H1 (cell line): Measurements from ENCODE around the gene HOXB5. TPM values are rescaled to one million over a fixed set of nuclear protein-coding genes. Genes with fewer than 3 reads are reported as not detected.

Experiments
- CTCF ChIA-PET: fragments of 300-600 bp; sonication (Branson Sonifier 250); formaldehyde crosslinking; loops from one replicate; lab custom pipeline; 2021; ENCODE audit not compliant: partially characterized antibody; lab: Charles Lee
- POLR2A ChIA-PET: fragments of 300-600 bp; sonication (Branson Sonifier 250); formaldehyde crosslinking; loops from one replicate; lab custom pipeline; 2021; ENCODE audit warnings: inconsistent platforms; ENCODE audit not compliant: partially characterized antibody; lab: Charles Lee
- DNase-seq, 2 experiments: peaks; one replicate each; pipeline versions ENCODE4 v3.0.0 to v3.0.0-alpha.2; 2010 to 2022; ENCODE audit warnings: low spot score in 2 of 2, low read depth in 1 of 2, mixed read lengths in 1 of 2
- FAIRE-seq: peaks from 2 replicates; lab custom pipeline; 2011; peaks lifted over from hg19 to GRCh38; lab: Jason Lieb, UNC
- H2AFZ ChIP-seq: 2 replicates; pipeline ENCODE4 v1.8.1; 2012; ENCODE audit warnings: low read length, inconsistent platforms
- H2AK5ac ChIP-seq: 2 replicates; pipeline ENCODE4 v1.6.1; 2013; ENCODE audit warnings: low read depth, low read length
- H2BK120ac ChIP-seq: replicated peaks from 2 replicates; pipeline ENCODE3; 2013; ENCODE audit warnings: low read depth, low read length, inconsistent platforms
- H2BK12ac ChIP-seq: 2 replicates; pipeline ENCODE4 v1.6.1; 2013; ENCODE audit warnings: low read depth, low read length
- H2BK15ac ChIP-seq: 2 replicates; pipeline ENCODE4 v1.6.1; 2013; ENCODE audit warnings: low read length
- H2BK20ac ChIP-seq: 2 replicates; pipeline ENCODE4 v1.6.1; 2013; ENCODE audit warnings: low read length
- H2BK5ac ChIP-seq: 2 replicates; pipeline ENCODE4 v1.6.1; 2013; ENCODE audit warnings: low read depth, low read length
- H3K14ac ChIP-seq: 2 replicates; pipeline ENCODE4 v1.6.1; 2013; ENCODE audit warnings: inconsistent platforms; ENCODE audit not compliant: insufficient read length
- H3K18ac ChIP-seq: 2 replicates; pipeline ENCODE4 v1.6.1; 2013; ENCODE audit warnings: low read length; ENCODE audit errors: extremely low read depth
- H3K23ac ChIP-seq: 2 replicates; pipeline ENCODE4 v1.6.1; 2013; ENCODE audit warnings: inconsistent platforms; ENCODE audit not compliant: insufficient read length
- H3K23me2 ChIP-seq: 2 replicates; pipeline ENCODE4 v1.6.1; 2013; ENCODE audit warnings: low read depth, low read length
- H3K27ac ChIP-seq: 2 replicates; pipeline ENCODE4 v1.6.1; 2011; ENCODE audit warnings: low read depth, low read length, inconsistent platforms
- H3K27me3 ChIP-seq, 4 experiments: replicated peaks in 1 of 4; 1 replicate in 1 of 4; 2 replicates in 3 of 4; pipeline versions ENCODE4 v1.6.1 to v1.8.1; 2011 to 2013; ENCODE audit warnings: low read length in 3 of 4, mild to moderate bottlenecking in 3 of 4, inconsistent platforms in 2 of 4, mixed read lengths in 2 of 4, moderate library complexity in 1 of 4; ENCODE audit not compliant: control insufficient read depth in 3 of 4, insufficient read depth in 3 of 4; ENCODE audit errors: extremely low read depth in 1 of 4
- H3K36me3 ChIP-seq, 4 experiments: 2 replicates each; pipeline versions ENCODE4 v1.6.1 to v1.8.1; 2011 to 2013; ENCODE audit warnings: mild to moderate bottlenecking in 4 of 4, low read length in 3 of 4, moderate library complexity in 2 of 4, control low read depth in 1 of 4, inconsistent platforms in 1 of 4; ENCODE audit not compliant: insufficient read depth in 4 of 4, control insufficient read depth in 2 of 4
- H3K4ac ChIP-seq: replicated peaks from 2 replicates; pipeline ENCODE3; 2013; ENCODE audit warnings: low read length, low read depth, mixed read lengths, inconsistent platforms; ENCODE audit not compliant: insufficient read length
- H3K4me1 ChIP-seq, 4 experiments: replicated peaks in 1 of 4; 1 replicate in 1 of 4; 2 replicates in 3 of 4; pipeline versions ENCODE4 v1.6.1 to v1.8.1; 2011 to 2013; ENCODE audit warnings: low read length in 3 of 4, inconsistent platforms in 2 of 4, mixed read lengths in 1 of 4; ENCODE audit not compliant: insufficient read depth in 4 of 4, control insufficient read depth in 3 of 4
- H3K4me2 ChIP-seq, 2 experiments: 2 replicates each; pipeline versions ENCODE4 v1.6.1 to v1.8.1; 2011 to 2013; ENCODE audit warnings: low read depth in 2 of 2, low read length in 2 of 2, control low read depth in 1 of 2, inconsistent platforms in 1 of 2, mild to moderate bottlenecking in 1 of 2; ENCODE audit not compliant: insufficient read depth in 1 of 2
- H3K4me3 ChIP-seq, 4 experiments: fragments of 200-600, 300-600 bp in 1 of 4; sonication (generic), shearing (Covaris generic), sonication (Bioruptor Twin) in 1 of 4; 2 replicates each; pipeline versions ENCODE4 v1.5.1 to v1.8.1; 2011 to 2016; ENCODE audit warnings: low read length in 4 of 4, low read depth in 3 of 4, control low read depth in 2 of 4, inconsistent platforms in 2 of 4, mild to moderate bottlenecking in 2 of 4, mixed read lengths in 1 of 4, moderate library complexity in 1 of 4; ENCODE audit not compliant: insufficient read depth in 2 of 4; ENCODE audit errors: extremely low read depth in 1 of 4
- H3K56ac ChIP-seq: replicated peaks from 2 replicates; pipeline ENCODE3; 2013; ENCODE audit warnings: low read depth, mild to moderate bottlenecking, mixed read lengths, low read length, inconsistent platforms; ENCODE audit not compliant: insufficient read length
- H3K79me1 ChIP-seq: 2 replicates; pipeline ENCODE4 v1.6.1; 2013; ENCODE audit warnings: low read depth, low read length, control low read depth
- H3K79me2 ChIP-seq, 2 experiments: 2 replicates each; pipeline versions ENCODE4 v1.6.1 to v1.8.1; 2012 to 2013; ENCODE audit warnings: low read length in 2 of 2, mild to moderate bottlenecking in 2 of 2, inconsistent platforms in 1 of 2; ENCODE audit not compliant: insufficient read depth in 2 of 2, control insufficient read depth in 1 of 2
- H3K9ac ChIP-seq, 4 experiments: replicated peaks in 1 of 4; 1 replicate in 1 of 4; 2 replicates in 3 of 4; pipeline versions ENCODE4 v1.6.1 to v1.8.1; 2011 to 2013; ENCODE audit warnings: low read depth in 3 of 4, low read length in 3 of 4, control low read depth in 2 of 4, mild to moderate bottlenecking in 2 of 4, moderate library complexity in 2 of 4, inconsistent platforms in 1 of 4; ENCODE audit errors: extremely low read depth in 1 of 4
- H3K9me3 ChIP-seq, 2 experiments: 2 replicates each; pipeline versions ENCODE4 v1.6.1 to v1.8.1; 2012 to 2013; ENCODE audit warnings: mild to moderate bottlenecking in 2 of 2, moderate library complexity in 2 of 2, control low read depth in 1 of 2, inconsistent platforms in 1 of 2, low read depth in 1 of 2, low read length in 1 of 2, mixed read lengths in 1 of 2; ENCODE audit not compliant: insufficient read depth in 2 of 2
- H4K20me1 ChIP-seq, 2 experiments: replicated peaks in 1 of 2; 2 replicates each; pipeline versions ENCODE3 to v1.8.1; 2011 to 2013; ENCODE audit warnings: inconsistent platforms in 2 of 2, low read length in 2 of 2, mild to moderate bottlenecking in 1 of 2; ENCODE audit not compliant: insufficient read depth in 2 of 2, control insufficient read depth in 1 of 2
- H4K5ac ChIP-seq: 2 replicates; pipeline ENCODE4 v1.6.1; 2013; ENCODE audit warnings: low read length, low read depth, mixed read lengths, inconsistent platforms; ENCODE audit not compliant: insufficient read length
- H4K8ac ChIP-seq: 2 replicates; pipeline ENCODE4 v1.8.0; 2013; ENCODE audit warnings: mild to moderate bottlenecking, moderate library complexity, low read length, inconsistent platforms; ENCODE audit not compliant: insufficient read depth; ENCODE audit errors: extremely low read depth
- H4K91ac ChIP-seq: replicated peaks from 2 replicates; pipeline ENCODE3; 2013; ENCODE audit warnings: low read length, mixed read lengths, inconsistent platforms; ENCODE audit not compliant: insufficient read length
- EZH2 ChIP-seq: fragments of 200-600 bp; sonication (generic); IDR thresholded peaks from 2 replicates; pipeline ENCODE4 v1.7.1; 2012; ENCODE audit warnings: low read depth, mild to moderate bottlenecking, moderate library complexity, low read length, inconsistent platforms; ENCODE audit not compliant: severe bottlenecking
- NANOG ChIP-seq: IDR thresholded peaks from 2 replicates; pipeline ENCODE4 v1.6.1; 2011; ENCODE audit warnings: low read length, low read depth, mild to moderate bottlenecking, inconsistent platforms; ENCODE audit not compliant: insufficient read depth, poor library complexity, severe bottlenecking
- RNF2 ChIP-seq: fragments of 200-900, 300-1000 bp; sonication (generic); IDR thresholded peaks from 2 replicates; pipeline ENCODE4 v1.7.1; 2016; ENCODE audit warnings: borderline replicate concordance, low read depth, mild to moderate bottlenecking, antibody characterized with exemption, low read length; ENCODE audit not compliant: poor library complexity, severe bottlenecking; ENCODE audit errors: missing control alignments
- SUZ12 ChIP-seq: fragments of 200-600 bp; sonication (generic); IDR thresholded peaks from 2 replicates; pipeline ENCODE4 v1.6.1; 2012; ENCODE audit warnings: mild to moderate bottlenecking, inconsistent platforms, low read length, moderate library complexity, mixed read lengths
- WGBS, 2 experiments: shearing (Covaris generic) in 1 of 2; methylation state at CpG; one replicate each; pipeline versions ENCODE4 v1.1.6 to v1.1.7; 2013 to 2015; ENCODE audit warnings: low lambda C conversion rate in 2 of 2, mixed read lengths in 2 of 2, inconsistent platforms in 1 of 2, low coverage in 1 of 2, missing lambda C conversion rate in 1 of 2; ENCODE audit not compliant: insufficient replicate concordance in 2 of 2, insufficient coverage in 1 of 2, insufficient read length in 1 of 2; ENCODE audit errors: extremely low coverage in 1 of 2, missing lambda C conversion rate in 1 of 2; 5-methylcytosine and 5-hydroxymethylcytosine counted together
- polyA plus RNA-seq, 7 experiments: library from polyadenylated mRNA; depleted of rRNA in 3 of 7; stranded (reverse) in 5 of 7; unstranded in 2 of 7; fragments of >200 nt in 5 of 7; fragments of 200-250 nt in 2 of 7; gene quantifications; 1 replicate in 5 of 7; 2 replicates in 1 of 7; 4 replicates in 1 of 7; pipeline versions ENCODE4 v1.2.1 to v1.2.3, GENCODE V29; 2011 to 2013; ENCODE audit warnings: missing spikeins in 2 of 7, mixed read lengths in 2 of 7
- total RNA-seq: library from RNA; stranded (reverse); fragmentation: NEBNext Ultra II Directional; extraction: Animal tissue kit (Norgen Biotek cat#: 25700); gene quantifications from 2 replicates; pipeline ENCODE4 v1.2.1, GENCODE V29; 2021

HOXB5 gene
- total and polyA plus RNA-seq, 2 of the 8 experiments (the other 6 are each of a cell fraction or from before 2014, with no cell fraction given) = not detected

DNA sequence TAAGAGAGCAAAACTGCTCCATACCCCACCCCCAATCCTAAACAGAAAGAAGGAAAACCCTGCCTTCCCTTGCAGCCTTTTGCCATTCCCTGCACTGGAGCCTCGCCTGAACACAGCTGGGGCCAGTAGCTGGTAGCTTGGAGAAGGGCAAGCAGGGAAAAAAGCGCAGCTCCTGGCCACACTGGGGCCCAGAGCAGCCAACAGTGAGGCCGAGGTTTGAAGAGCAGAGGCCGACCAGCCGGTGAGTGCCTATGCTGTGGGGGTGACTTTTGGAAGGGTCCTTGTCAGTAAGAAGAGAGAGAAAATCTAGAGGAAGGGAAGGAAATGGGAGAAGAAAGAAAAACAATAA lies 35.8 kb upstream of the HOXB5 start:
- no peak overlapping the region for H3K18ac ChIP-seq
- no peak overlapping the region for H3K4me3 ChIP-seq
- DNase-seq (no peak), FAIRE-seq (no peak)
- no peak overlapping the region for H2BK20ac ChIP-seq
- H3K14ac ChIP-seq = no peak overlapping the region
- no peaks in the 10 kb centered on the region; a peak in 1 of 8 replicates for H3K36me3 ChIP-seq
- 36% methylated on average over 5 of the region's 5 CpGs; no CpG with 5 or more reads in 1 of the 2 experiments for WGBS, 2 experiments
- H3K4me2 ChIP-seq = no peak overlapping the region
- no peak overlapping the region for H3K4ac ChIP-seq
- no peak overlapping the region for H3K56ac ChIP-seq
- H2AFZ ChIP-seq = no peak overlapping the region
- POLR2A ChIA-PET = no interaction called here
- H4K91ac ChIP-seq = no peak overlapping the region
- H3K79me1 ChIP-seq = no peaks in the 10 kb centered on the region
- H4K8ac ChIP-seq = no peak overlapping the region
- H3K27ac ChIP-seq = no peak overlapping the region
- no peak overlapping the region for H2BK5ac ChIP-seq
- peaks cover 35 to 37% of the 10 kb centered on the region in 2 experiments for H4K20me1 ChIP-seq
- no peak overlapping the region for H3K23ac ChIP-seq
- no peak overlapping the region for H4K5ac ChIP-seq
- H2AK5ac ChIP-seq = no peak overlapping the region
- H3K79me2 ChIP-seq = no peaks in the 10 kb centered on the region
- peaks cover 2% of the 10 kb centered on the region; the same call in 1 of the 2 replicates for H3K23me2 ChIP-seq
- peaks cover 0 to 16% (median 5%) of the 10 kb centered on the region in 4 experiments; a peak in 5 of 7 replicates for H3K4me1 ChIP-seq
- H2BK120ac ChIP-seq = no peak overlapping the region
- peaks cover 97 to 100% (median 100%) of the 10 kb centered on the region in 4 experiments for H3K27me3 ChIP-seq
- H2BK15ac ChIP-seq = no peak overlapping the region
- peak; percentile 91 for TF ChIP-seq RNF2
- TF ChIP-seq NANOG = no peak
- TF ChIP-seq SUZ12 = peak; percentile 59; the same call in 1 of the 2 replicates
- peak; percentile 74 for TF ChIP-seq EZH2
- TF ChIP-seq, all 59 proteins: peak for 3
- Histone ChIP-seq H3K9ac (no peak overlapping the region), H3K9me3 (no peaks in the 10 kb centered on the region), H2BK12ac (no peak overlapping the region)
- CTCF ChIA-PET = interaction anchor here (0.5 to 4.6 kb wide), 8 partner anchors 11 to 382 kb away, joined by 3 to 30 read pairs (median 4); partner anchors contain the start of genes HOXB3, HOXB5 and HOXB8
